HepG2 (cell line): ENCODE measurements around the gene TTPAL. TPM values are rescaled to one million over a fixed set of nuclear protein-coding genes. Genes with fewer than 3 reads are reported as not detected.

Source experiments
- FOXK2 ChIP-seq: fragments of 450-650 bp; IDR thresholded peaks from 2 replicates; pipeline ENCODE4 v1.6.1; 2016
- GABPA ChIP-seq, 2 experiments: IDR thresholded peaks; 2 replicates each; pipeline ENCODE4 v1.6.1; 2011 to 2016; ENCODE audit warnings: low read depth in 2 of 2, low read length in 1 of 2, missing biosample characterization in 1 of 2, missing genetic modification characterization in 1 of 2
- GTF3A ChIP-seq: sonication (generic); formaldehyde crosslinking; conservative IDR thresholded peaks from 2 replicates; pipeline ENCODE4 v1.4.0; 2020; ENCODE audit warnings: mild to moderate bottlenecking, missing genetic modification reagents
- HDAC6 ChIP-seq: fragments of 200-600 bp; sonication (generic); IDR thresholded peaks from 2 replicates; pipeline ENCODE4 v1.7.0; 2017; ENCODE audit warnings: mild to moderate bottlenecking, antibody characterized with exemption, low read length, low read depth
- MXD4 ChIP-seq: IDR thresholded peaks from 2 replicates; pipeline ENCODE4 v1.6.1; 2016; ENCODE audit warnings: mild to moderate bottlenecking, missing biosample characterization, missing genetic modification reagents
- NFRKB ChIP-seq: fragments of 450-650 bp; IDR thresholded peaks from 2 replicates; pipeline ENCODE4 v1.6.1; 2017
- PAF1 ChIP-seq: IDR thresholded peaks from 2 replicates; pipeline ENCODE4 v1.6.1; 2016; ENCODE audit warnings: missing genetic modification reagents, missing compliant biosample characterization
- PAWR ChIP-seq: sonication (generic); formaldehyde crosslinking; IDR thresholded peaks from 2 replicates; pipeline ENCODE4 v1.4.0; 2020; ENCODE audit warnings: missing genetic modification reagents, mild to moderate bottlenecking, borderline replicate concordance
- TAF1 ChIP-seq: sonication (generic); formaldehyde crosslinking; IDR thresholded peaks from 2 replicates; pipeline ENCODE4 v1.4.0; 2020; ENCODE audit warnings: missing genetic modification reagents
- ZBTB1 ChIP-seq: sonication (generic); formaldehyde crosslinking; IDR thresholded peaks from 2 replicates; pipeline ENCODE4 v1.4.0; 2020; ENCODE audit warnings: missing genetic modification reagents, borderline replicate concordance
- ZNF230 ChIP-seq: sonication (generic); formaldehyde crosslinking; IDR thresholded peaks from 2 replicates; pipeline ENCODE4 v1.4.0; 2020; ENCODE audit warnings: mild to moderate bottlenecking, missing genetic modification reagents
- ZNF619 ChIP-seq: sonication (generic); formaldehyde crosslinking; IDR thresholded peaks from 2 replicates; pipeline ENCODE4 v1.4.0; 2020; ENCODE audit warnings: mild to moderate bottlenecking, missing genetic modification reagents
- polyA plus RNA-seq, 8 experiments: library from polyadenylated mRNA; depleted of rRNA in 3 of 8; stranded (reverse) in 7 of 8; unstranded in 1 of 8; fragments of >200 nt; fragmentation: Illumina TruSeq in 4 of 8; extraction: Trizol in 4 of 8; gene quantifications; 2 replicates each; pipeline versions ENCODE4 v1.2.1 to v1.2.3, GENCODE V29; 2011 to 2016; ENCODE audit warnings: low read depth in 4 of 8, missing spikeins in 1 of 8, mixed read lengths in 1 of 8; ENCODE audit not compliant: insufficient read depth in 1 of 8
- total RNA-seq, 5 experiments: library from RNA; depleted of rRNA; stranded (reverse); fragments of >200 nt; fragmentation: Illumina TruSeq; extraction: Trizol; gene quantifications; 2 replicates each; pipeline ENCODE4 v1.2.3, GENCODE V29; 2016; ENCODE audit warnings: low read depth in 1 of 5
- TF ChIP-seq, protein P1 (sequence below): sonication (generic); formaldehyde crosslinking; IDR thresholded peaks from 2 replicates; pipeline ENCODE4 v1.5.0; 2020; ENCODE audit warnings: mild to moderate bottlenecking, missing genetic modification reagents
- TF ChIP-seq, protein P2 (sequence below): IDR thresholded peaks from 2 replicates; pipeline ENCODE4 v1.6.1; 2016; ENCODE audit warnings: missing compliant biosample characterization, missing genetic modification reagents, borderline replicate concordance
- TF ChIP-seq, protein P3 (sequence below), 2 experiments: IDR thresholded peaks; 2 replicates each; pipeline ENCODE4 v1.6.1; 2011 to 2012; ENCODE audit warnings: low read length in 2 of 2, borderline replicate concordance in 1 of 2, low read depth in 1 of 2, mild to moderate bottlenecking in 1 of 2, moderate library complexity in 1 of 2
- TF ChIP-seq, protein P4 (sequence below): sonication (generic); formaldehyde crosslinking; conservative IDR thresholded peaks from 2 replicates; pipeline ENCODE4 v1.4.0; 2020; ENCODE audit warnings: mild to moderate bottlenecking, missing genetic modification reagents, moderate library complexity
- TF ChIP-seq, protein P5 (sequence below): sonication (generic); formaldehyde crosslinking; IDR thresholded peaks from 2 replicates; pipeline ENCODE4 v1.4.0; 2020; ENCODE audit warnings: mild to moderate bottlenecking, missing genetic modification reagents

The TTPAL gene
- total and polyA plus RNA-seq, 2 of the 13 experiments (the other 11 are each of a cell fraction or from before 2014, with no cell fraction given) = 4.3 to 18.8 TPM

DNA sequence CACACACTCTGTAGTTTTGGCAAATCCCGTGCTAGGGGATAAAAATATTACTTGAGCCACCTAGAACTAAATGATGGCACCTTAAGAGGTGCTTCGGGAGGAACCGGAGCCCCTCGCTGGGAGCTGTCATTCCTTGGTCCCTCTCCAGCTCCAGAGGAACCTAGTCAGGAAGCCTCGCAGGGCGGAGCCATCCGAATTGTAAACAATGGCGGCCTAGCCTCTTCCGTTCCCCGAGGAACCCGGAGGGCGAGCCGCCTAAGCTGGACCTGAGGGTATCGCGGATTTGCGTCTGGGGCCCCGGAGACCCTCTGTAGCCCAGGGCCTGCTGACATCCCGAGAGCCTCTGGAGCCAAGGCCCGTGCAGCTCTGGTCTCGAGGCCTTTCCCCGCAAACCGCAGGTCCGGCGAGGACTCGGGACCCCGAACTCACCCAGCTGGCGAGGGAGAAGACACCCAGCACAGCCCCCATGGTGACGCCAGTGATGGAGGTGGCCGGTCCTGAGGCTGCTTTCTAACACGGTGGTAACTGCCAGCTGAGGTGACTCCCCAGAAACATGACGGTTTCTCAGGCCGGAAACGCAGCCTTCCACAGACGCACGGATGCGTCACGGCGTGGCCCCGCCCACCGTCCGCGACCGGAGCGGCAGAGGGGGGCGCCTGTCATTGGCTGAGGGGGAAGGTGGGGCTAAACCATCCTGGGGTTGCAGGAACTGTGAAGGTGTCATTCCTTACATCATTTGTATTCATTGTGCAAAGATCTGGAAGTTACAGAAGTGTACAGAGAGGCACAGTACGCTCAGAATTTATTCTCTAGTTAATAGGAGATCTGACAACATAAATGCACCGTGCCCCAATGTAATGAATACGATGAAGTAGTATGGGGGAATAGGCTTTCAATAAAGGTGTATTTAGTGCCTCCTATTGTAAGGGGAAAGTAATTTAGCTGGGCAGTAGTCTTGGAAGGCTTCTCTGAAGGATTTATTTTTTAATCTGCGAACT, 46.1 kb downstream of the TTPAL start, which contains the start of gene SERINC3 (continued):
- TF ChIP-seq, protein P1, sequence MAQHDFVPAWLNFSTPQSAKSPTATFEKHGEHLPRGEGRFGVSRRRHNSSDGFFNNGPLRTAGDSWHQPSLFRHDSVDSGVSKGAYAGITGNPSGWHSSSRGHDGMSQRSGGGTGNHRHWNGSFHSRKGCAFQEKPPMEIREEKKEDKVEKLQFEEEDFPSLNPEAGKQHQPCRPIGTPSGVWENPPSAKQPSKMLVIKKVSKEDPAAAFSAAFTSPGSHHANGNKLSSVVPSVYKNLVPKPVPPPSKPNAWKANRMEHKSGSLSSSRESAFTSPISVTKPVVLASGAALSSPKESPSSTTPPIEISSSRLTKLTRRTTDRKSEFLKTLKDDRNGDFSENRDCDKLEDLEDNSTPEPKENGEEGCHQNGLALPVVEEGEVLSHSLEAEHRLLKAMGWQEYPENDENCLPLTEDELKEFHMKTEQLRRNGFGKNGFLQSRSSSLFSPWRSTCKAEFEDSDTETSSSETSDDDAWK (CRISPR knock-in tag) = no peak
- TF ChIP-seq, protein P2, sequence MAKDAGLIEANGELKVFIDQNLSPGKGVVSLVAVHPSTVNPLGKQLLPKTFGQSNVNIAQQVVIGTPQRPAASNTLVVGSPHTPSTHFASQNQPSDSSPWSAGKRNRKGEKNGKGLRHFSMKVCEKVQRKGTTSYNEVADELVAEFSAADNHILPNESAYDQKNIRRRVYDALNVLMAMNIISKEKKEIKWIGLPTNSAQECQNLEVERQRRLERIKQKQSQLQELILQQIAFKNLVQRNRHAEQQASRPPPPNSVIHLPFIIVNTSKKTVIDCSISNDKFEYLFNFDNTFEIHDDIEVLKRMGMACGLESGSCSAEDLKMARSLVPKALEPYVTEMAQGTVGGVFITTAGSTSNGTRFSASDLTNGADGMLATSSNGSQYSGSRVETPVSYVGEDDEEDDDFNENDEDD = 0 out of 2 replicates have a peak, but pooled peaks have one; percentile 65
- TF ChIP-seq FOXK2 (peak; percentile 29), GTF3A (peak; percentile 95; the same call in 1 of the 2 replicates), ZNF619 (CRISPR knock-in tag) (peak; percentile 90; the same call in 1 of the 2 replicates), PAWR (peak; percentile 94; the same call in 1 of the 2 replicates), NFRKB (no peak), HDAC6 (no peak), ZBTB1 (peak; percentile 89; the same call in 1 of the 2 replicates), TAF1 (CRISPR knock-in tag) (peak; percentile 88), MXD4 (CRISPR knock-in tag) (peak; percentile 90; the same call in 1 of the 2 replicates), PAF1 (CRISPR knock-in tag) (peak; percentile 38; the same call in 1 of the 2 replicates), ZNF230 (CRISPR knock-in tag) (peak; percentile 77), GABPA (IDR thresholded peaks at IDR 0.05; ENCODE audit: low read depth, low read length) (peak; percentile 68), GABPA (CRISPR knock-in tag; IDR thresholded peaks at IDR 0.05; ENCODE audit: low read depth) (peak; percentile 92)
- TF ChIP-seq, protein P3, sequence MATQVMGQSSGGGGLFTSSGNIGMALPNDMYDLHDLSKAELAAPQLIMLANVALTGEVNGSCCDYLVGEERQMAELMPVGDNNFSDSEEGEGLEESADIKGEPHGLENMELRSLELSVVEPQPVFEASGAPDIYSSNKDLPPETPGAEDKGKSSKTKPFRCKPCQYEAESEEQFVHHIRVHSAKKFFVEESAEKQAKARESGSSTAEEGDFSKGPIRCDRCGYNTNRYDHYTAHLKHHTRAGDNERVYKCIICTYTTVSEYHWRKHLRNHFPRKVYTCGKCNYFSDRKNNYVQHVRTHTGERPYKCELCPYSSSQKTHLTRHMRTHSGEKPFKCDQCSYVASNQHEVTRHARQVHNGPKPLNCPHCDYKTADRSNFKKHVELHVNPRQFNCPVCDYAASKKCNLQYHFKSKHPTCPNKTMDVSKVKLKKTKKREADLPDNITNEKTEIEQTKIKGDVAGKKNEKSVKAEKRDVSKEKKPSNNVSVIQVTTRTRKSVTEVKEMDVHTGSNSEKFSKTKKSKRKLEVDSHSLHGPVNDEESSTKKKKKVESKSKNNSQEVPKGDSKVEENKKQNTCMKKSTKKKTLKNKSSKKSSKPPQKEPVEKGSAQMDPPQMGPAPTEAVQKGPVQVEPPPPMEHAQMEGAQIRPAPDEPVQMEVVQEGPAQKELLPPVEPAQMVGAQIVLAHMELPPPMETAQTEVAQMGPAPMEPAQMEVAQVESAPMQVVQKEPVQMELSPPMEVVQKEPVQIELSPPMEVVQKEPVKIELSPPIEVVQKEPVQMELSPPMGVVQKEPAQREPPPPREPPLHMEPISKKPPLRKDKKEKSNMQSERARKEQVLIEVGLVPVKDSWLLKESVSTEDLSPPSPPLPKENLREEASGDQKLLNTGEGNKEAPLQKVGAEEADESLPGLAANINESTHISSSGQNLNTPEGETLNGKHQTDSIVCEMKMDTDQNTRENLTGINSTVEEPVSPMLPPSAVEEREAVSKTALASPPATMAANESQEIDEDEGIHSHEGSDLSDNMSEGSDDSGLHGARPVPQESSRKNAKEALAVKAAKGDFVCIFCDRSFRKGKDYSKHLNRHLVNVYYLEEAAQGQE (IDR thresholded peaks at IDR 0.05; ENCODE audit: borderline replicate concordance in 1 of 2, low read depth in 1 of 2, low read length in 2 of 2) = no peak
- TF ChIP-seq, protein P4, sequence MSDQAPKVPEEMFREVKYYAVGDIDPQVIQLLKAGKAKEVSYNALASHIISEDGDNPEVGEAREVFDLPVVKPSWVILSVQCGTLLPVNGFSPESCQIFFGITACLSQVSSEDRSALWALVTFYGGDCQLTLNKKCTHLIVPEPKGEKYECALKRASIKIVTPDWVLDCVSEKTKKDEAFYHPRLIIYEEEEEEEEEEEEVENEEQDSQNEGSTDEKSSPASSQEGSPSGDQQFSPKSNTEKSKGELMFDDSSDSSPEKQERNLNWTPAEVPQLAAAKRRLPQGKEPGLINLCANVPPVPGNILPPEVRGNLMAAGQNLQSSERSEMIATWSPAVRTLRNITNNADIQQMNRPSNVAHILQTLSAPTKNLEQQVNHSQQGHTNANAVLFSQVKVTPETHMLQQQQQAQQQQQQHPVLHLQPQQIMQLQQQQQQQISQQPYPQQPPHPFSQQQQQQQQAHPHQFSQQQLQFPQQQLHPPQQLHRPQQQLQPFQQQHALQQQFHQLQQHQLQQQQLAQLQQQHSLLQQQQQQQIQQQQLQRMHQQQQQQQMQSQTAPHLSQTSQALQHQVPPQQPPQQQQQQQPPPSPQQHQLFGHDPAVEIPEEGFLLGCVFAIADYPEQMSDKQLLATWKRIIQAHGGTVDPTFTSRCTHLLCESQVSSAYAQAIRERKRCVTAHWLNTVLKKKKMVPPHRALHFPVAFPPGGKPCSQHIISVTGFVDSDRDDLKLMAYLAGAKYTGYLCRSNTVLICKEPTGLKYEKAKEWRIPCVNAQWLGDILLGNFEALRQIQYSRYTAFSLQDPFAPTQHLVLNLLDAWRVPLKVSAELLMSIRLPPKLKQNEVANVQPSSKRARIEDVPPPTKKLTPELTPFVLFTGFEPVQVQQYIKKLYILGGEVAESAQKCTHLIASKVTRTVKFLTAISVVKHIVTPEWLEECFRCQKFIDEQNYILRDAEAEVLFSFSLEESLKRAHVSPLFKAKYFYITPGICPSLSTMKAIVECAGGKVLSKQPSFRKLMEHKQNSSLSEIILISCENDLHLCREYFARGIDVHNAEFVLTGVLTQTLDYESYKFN (CRISPR knock-in tag) = peak; percentile 73
- TF ChIP-seq, protein P5, sequence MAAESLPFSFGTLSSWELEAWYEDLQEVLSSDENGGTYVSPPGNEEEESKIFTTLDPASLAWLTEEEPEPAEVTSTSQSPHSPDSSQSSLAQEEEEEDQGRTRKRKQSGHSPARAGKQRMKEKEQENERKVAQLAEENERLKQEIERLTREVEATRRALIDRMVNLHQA (CRISPR knock-in tag) = 0 out of 2 replicates have a peak, but pooled peaks have one; percentile 75
